SK-N-SH (cell line): ENCODE data around the gene TMEM147.

Experiments
- EP300 ChIP-seq, 2 experiments: IDR thresholded peaks; 2 replicates each; pipeline versions ENCODE4 v1.4.0 to v1.6.1; 2012; ENCODE audit warnings: borderline replicate concordance in 1 of 2, low read depth in 1 of 2, low read length in 1 of 2
- EZH2phosphoT487 ChIP-seq: fragments of 200-600 bp; sonication (generic); IDR thresholded peaks from 2 replicates; pipeline ENCODE4 v1.6.1; 2017; ENCODE audit warnings: low read depth, mixed run types, mild to moderate bottlenecking, antibody characterized with exemption, moderate library complexity, borderline replicate concordance
- GABPA ChIP-seq: IDR thresholded peaks from 2 replicates; pipeline ENCODE4 v1.4.0; 2012; ENCODE audit warnings: low read depth, mild to moderate bottlenecking
- JUND ChIP-seq: IDR thresholded peaks from 2 replicates; pipeline ENCODE4 v1.4.0; 2012
- MXI1 ChIP-seq: IDR thresholded peaks from 2 replicates; pipeline ENCODE4 v1.6.1; 2012; ENCODE audit warnings: mild to moderate bottlenecking, low read depth, low read length, improper control_type of control experiment
- SMC3 ChIP-seq: IDR thresholded peaks from 2 replicates; pipeline ENCODE4 v1.6.1; 2012; ENCODE audit warnings: low read depth, low read length, improper control_type of control experiment
- TF ChIP-seq, protein P1 (sequence below): fragments of 200-600 bp; sonication (generic); IDR thresholded peaks from 2 replicates; pipeline ENCODE4 v1.6.1; 2017; ENCODE audit warnings: antibody characterized with exemption, mild to moderate bottlenecking, moderate library complexity
- TF ChIP-seq, protein P2 (sequence below): IDR thresholded peaks from 2 replicates; pipeline ENCODE4 v1.4.0; 2012; ENCODE audit warnings: low read depth

DNA sequence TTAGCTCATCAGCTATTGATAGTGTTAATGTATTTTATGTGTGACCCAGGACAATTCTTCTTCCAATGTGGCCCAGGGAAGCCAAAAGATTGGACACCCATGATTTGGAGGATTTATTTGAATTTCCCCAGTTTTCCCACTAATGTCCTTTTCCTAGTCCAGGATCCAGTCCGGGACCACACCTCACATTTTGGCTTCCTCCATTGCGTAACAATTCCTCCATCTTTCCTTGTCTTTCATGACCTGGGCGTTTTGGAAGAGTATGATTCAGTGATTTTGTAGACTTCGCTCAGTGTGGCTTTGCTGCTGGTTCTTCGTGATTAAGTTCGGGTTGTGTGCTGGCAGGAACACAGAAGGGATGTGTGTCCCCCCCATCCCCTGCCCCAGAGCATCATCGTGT lies 21.3 kb downstream of the TMEM147 start:
- TF ChIP-seq JUND = no peak
- TF ChIP-seq, protein P1, sequence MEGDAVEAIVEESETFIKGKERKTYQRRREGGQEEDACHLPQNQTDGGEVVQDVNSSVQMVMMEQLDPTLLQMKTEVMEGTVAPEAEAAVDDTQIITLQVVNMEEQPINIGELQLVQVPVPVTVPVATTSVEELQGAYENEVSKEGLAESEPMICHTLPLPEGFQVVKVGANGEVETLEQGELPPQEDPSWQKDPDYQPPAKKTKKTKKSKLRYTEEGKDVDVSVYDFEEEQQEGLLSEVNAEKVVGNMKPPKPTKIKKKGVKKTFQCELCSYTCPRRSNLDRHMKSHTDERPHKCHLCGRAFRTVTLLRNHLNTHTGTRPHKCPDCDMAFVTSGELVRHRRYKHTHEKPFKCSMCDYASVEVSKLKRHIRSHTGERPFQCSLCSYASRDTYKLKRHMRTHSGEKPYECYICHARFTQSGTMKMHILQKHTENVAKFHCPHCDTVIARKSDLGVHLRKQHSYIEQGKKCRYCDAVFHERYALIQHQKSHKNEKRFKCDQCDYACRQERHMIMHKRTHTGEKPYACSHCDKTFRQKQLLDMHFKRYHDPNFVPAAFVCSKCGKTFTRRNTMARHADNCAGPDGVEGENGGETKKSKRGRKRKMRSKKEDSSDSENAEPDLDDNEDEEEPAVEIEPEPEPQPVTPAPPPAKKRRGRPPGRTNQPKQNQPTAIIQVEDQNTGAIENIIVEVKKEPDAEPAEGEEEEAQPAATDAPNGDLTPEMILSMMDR = no peak
- TF ChIP-seq EP300 (IDR thresholded peaks at IDR 0.05; ENCODE audit: borderline replicate concordance in 1 of 2, low read depth in 1 of 2, low read length in 1 of 2) = no peak
- TF ChIP-seq MXI1 = no peak
- no peak for TF ChIP-seq GABPA
- TF ChIP-seq EZH2phosphoT487 = no peak
- TF ChIP-seq SMC3 = no peak
- TF ChIP-seq, protein P2, sequence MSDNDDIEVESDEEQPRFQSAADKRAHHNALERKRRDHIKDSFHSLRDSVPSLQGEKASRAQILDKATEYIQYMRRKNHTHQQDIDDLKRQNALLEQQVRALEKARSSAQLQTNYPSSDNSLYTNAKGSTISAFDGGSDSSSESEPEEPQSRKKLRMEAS = no peak
